COLO668 (cell line): ENCODE results near the gene ABHD4.
"Not testable (repeated sequence)": the region's sequence is repeated elsewhere in the genome, so short reads cannot be mapped to it uniquely, and the experiment has no call there.

Experiments used
- DNase-seq: peaks from one replicate; lab custom pipeline; 2025; ENCODE audit not compliant: unreplicated experiment; lab: John Stamatoyannopoulos, UW

ABHD4 gene

GRCh38 chr14:22598099-22598895 is at the start of gene ABHD4:
ABHD4 (plus strand) TSS chr14:22598300; CDS start chr14:22598307, 7 bp downstream.
- peak; percentile 68 for DNase-seq

- DNase-seq: no peak
Observed at GRCh38 chr14:22549324-22549962, 48.7 kb upstream of the ABHD4 start.

GRCh38 chr14:22549981-22550673 is 48.0 kb upstream of the ABHD4 start:
- no peak for DNase-seq

GRCh38 chr14:22551605-22551997 is 46.5 kb upstream of the ABHD4 start:
- no peak for DNase-seq

GRCh38 chr14:22552001-22552826 is 45.9 kb upstream of the ABHD4 start:
- no peak for DNase-seq

- no peak for DNase-seq
Observed at GRCh38 chr14:22552827-22553076, 45.3 kb upstream of the ABHD4 start.

GRCh38 chr14:22553445-22553844 is 44.7 kb upstream of the ABHD4 start:
- DNase-seq: no peak

- not testable (repeated sequence) for DNase-seq
Observed at GRCh38 chr14:22553861-22554497, 44.1 kb upstream of the ABHD4 start.

GRCh38 chr14:22554498-22555383 is 43.4 kb upstream of the ABHD4 start:
- no peak for DNase-seq

GRCh38 chr14:22555384-22556011 is 42.6 kb upstream of the ABHD4 start:
- DNase-seq: no peak

- peak; percentile 13 for DNase-seq
Observed at GRCh38 chr14:22556021-22556989, 41.8 kb upstream of the ABHD4 start.

GRCh38 chr14:22556990-22557623 is 41.0 kb upstream of the ABHD4 start:
- DNase-seq: peak; percentile 76

- no peak for DNase-seq
Observed at GRCh38 chr14:22557846-22558220, 40.3 kb upstream of the ABHD4 start.

- no peak for DNase-seq
Observed at GRCh38 chr14:22558221-22558913, 39.7 kb upstream of the ABHD4 start.

GRCh38 chr14:22559041-22559440 is 39.1 kb upstream of the ABHD4 start:
- DNase-seq: no peak

GRCh38 chr14:22560662-22561365 is 37.3 kb upstream of the ABHD4 start:
- no peak for DNase-seq

- no peak for DNase-seq
Observed at GRCh38 chr14:22561366-22561660, 36.8 kb upstream of the ABHD4 start.
